ENCODE data around the gene LRCH4. TPM values are rescaled to one million over a fixed set of nuclear protein-coding genes. Genes with fewer than 3 reads are reported as not detected.
"Not testable (repeated sequence)": the region's sequence is repeated elsewhere in the genome, so short reads cannot be mapped to it uniquely, and the experiment has no call there.

Gene LRCH4
- total RNA-seq, 6 donors from 2014 or later = 88.5 to 493 (median 121) TPM

GRCh38 chr7:100555701-100556100 is 30.2 kb downstream of the LRCH4 start:
- TF ChIP-seq EP300 (IDR thresholded peaks at IDR 0.05) (no peak), POLR2AphosphoS5 (IDR thresholded peaks at IDR 0.05) (no peak), POLR2A (IDR thresholded peaks at IDR 0.05) (no peak), CTCF (IDR thresholded peaks at IDR 0.05) (no peak)
- H3K4me1 ChIP-seq = peaks cover 0 to 11% (median 2%) of the 10 kb centered on the region in 4 donors
- 81 to 88% methylated on average over 5 of the region's 5 CpGs for WGBS, 2 donors
- no peaks in the 10 kb centered on the region for H3K9me3 ChIP-seq
- DNase-seq (no peak), ATAC-seq (ENCODE audit: low FRiP score in 2 of 2) (no peak)
- peaks cover 0 to 50% (median 32%) of the 10 kb centered on the region in 4 donors for H3K36me3 ChIP-seq
- peak overlapping the region in 2 of 4 donors; percentile 10 to 37 for H3K27ac ChIP-seq
- H3K4me3 ChIP-seq = no peak overlapping the region
- no peaks in the 10 kb centered on the region for H3K27me3 ChIP-seq

- ATAC-seq (ENCODE audit: low FRiP score in 2 of 2) (no peak), DNase-seq (no peak)
- Histone ChIP-seq H3K9me3 (no peaks in the 10 kb centered on the region), H3K27ac (no peak overlapping the region), H3K4me1 (peaks cover 7 to 13% (median 9%) of the 10 kb centered on the region in 4 donors), H3K27me3 (no peaks in the 10 kb centered on the region), H3K36me3 (peaks cover 0 to 48% (median 32%) of the 10 kb centered on the region in 4 donors), H3K4me3 (no peak overlapping the region)
- 95 to 96% methylated on average over 3 of the region's 3 CpGs for WGBS, 2 donors
- TF ChIP-seq CTCF (IDR thresholded peaks at IDR 0.05) (no peak), EP300 (IDR thresholded peaks at IDR 0.05) (no peak), POLR2A (IDR thresholded peaks at IDR 0.05) (no peak), POLR2AphosphoS5 (IDR thresholded peaks at IDR 0.05) (no peak)
Measured at GRCh38 chr7:100553032-100553431, 32.9 kb downstream of the LRCH4 start.

- H3K36me3 ChIP-seq = peaks cover 0 to 43% (median 32%) of the 10 kb centered on the region in 4 donors
- no peak overlapping the region for H3K4me3 ChIP-seq
- H3K27ac ChIP-seq = no peak overlapping the region
- H3K27me3 ChIP-seq = no peaks in the 10 kb centered on the region
- DNase-seq = no peak
- 95 to 100% methylated on average over 2 of the region's 2 CpGs for WGBS, 2 donors
- no peak for ATAC-seq (ENCODE audit: low FRiP score in 2 of 2)
- no peak for TF ChIP-seq EP300 (IDR thresholded peaks at IDR 0.05)
- H3K9me3 ChIP-seq = no peaks in the 10 kb centered on the region
- H3K4me1 ChIP-seq = peaks cover 12 to 18% (median 14%) of the 10 kb centered on the region in 4 donors
Measured at GRCh38 chr7:100552532-100552931, 33.4 kb downstream of the LRCH4 start.

- Histone ChIP-seq H3K27ac (peak overlapping the region; percentile 81 to 90 (median 87)), H3K36me3 (peaks cover 0 to 21% (median 12%) of the 10 kb centered on the region in 4 donors), H3K4me1 (peaks cover 45 to 58% (median 53%) of the 10 kb centered on the region in 4 donors)
- not testable (repeated sequence) for H3K4me3 ChIP-seq; H3K27me3 ChIP-seq; ATAC-seq (ENCODE audit: low FRiP score in 2 of 2); H3K9me3 ChIP-seq; DNase-seq
- 66 to 89% methylated on average over 5 of the region's 5 CpGs for WGBS, 2 donors
Measured at GRCh38 chr7:100548446-100548845, 37.5 kb downstream of the LRCH4 start.

GRCh38 chr7:100547872-100548271 is 38.1 kb downstream of the LRCH4 start:
- ATAC-seq (ENCODE audit: low FRiP score in 2 of 2) (no peak), DNase-seq (peak in 1 of 2 donors; percentile 68)
- H3K4me1 ChIP-seq = peaks cover 45 to 58% (median 54%) of the 10 kb centered on the region in 4 donors
- no peaks in the 10 kb centered on the region for H3K9me3 ChIP-seq
- peaks cover 0 to 17% (median 6%) of the 10 kb centered on the region in 4 donors for H3K36me3 ChIP-seq
- peak overlapping the region; percentile 81 to 90 (median 87) for H3K27ac ChIP-seq
- 13 to 26% methylated on average over 2 of the region's 2 CpGs for WGBS, 2 donors
- H3K27me3 ChIP-seq = no peaks in the 10 kb centered on the region
- TF ChIP-seq POLR2A (IDR thresholded peaks at IDR 0.05) = no peak
- peak in 3 of 6 experiments; percentile 10 to 22 (median 19) for TF ChIP-seq CTCF (IDR thresholded peaks at IDR 0.05)
- peak; percentile 22 to 41 for TF ChIP-seq POLR2AphosphoS5 (IDR thresholded peaks at IDR 0.05)
- H3K4me3 ChIP-seq = no peak overlapping the region

All from upper lobe of left lung (tissue), 6 donors.